Esophagus muscularis mucosa (tissue), 4 donors: Measurements from ENCODE around the gene DBP. TPM values are rescaled to one million over a fixed set of nuclear protein-coding genes. Genes with fewer than 3 reads are reported as not detected.

Experiments
- DNase-seq: peaks from one replicate; pipeline ENCODE4 v3.0.0-alpha.2; 2017; ENCODE audit errors: extremely low spot score
- H3K27ac ChIP-seq, 4 donors: fragments of 200-600 bp; sonication (generic); replicated peaks in 1 of 4; 1 replicate in 3 of 4; 2 replicates in 1 of 4; pipeline ENCODE4 v1.5.1; 2016 to 2019; ENCODE audit warnings: mild to moderate bottlenecking in 1 of 4
- H3K27me3 ChIP-seq, 4 donors: fragments of 200-600 bp; sonication (generic); one replicate each; pipeline versions ENCODE4 v1.5.1 to v1.6.0; 2016 to 2019
- H3K36me3 ChIP-seq, 4 donors: fragments of 200-600 bp; sonication (generic); one replicate each; pipeline ENCODE4 v1.5.1; 2016 to 2019
- H3K4me1 ChIP-seq, 4 donors: fragments of 200-600 bp; sonication (generic); one replicate each; pipeline ENCODE4 v1.5.1; 2016 to 2019
- H3K4me3 ChIP-seq, 4 donors: fragments of 200-600 bp; sonication (generic); 1 replicate in 2 of 4; 2 replicates in 2 of 4; pipeline ENCODE4 v1.5.1; 2016 to 2019; ENCODE audit warnings: mild to moderate bottlenecking in 4 of 4, moderate library complexity in 1 of 4
- H3K9me3 ChIP-seq, 4 donors: fragments of 200-600 bp; sonication (generic); 1 replicate in 3 of 4; 2 replicates in 1 of 4; pipeline ENCODE4 v1.5.1; 2016 to 2019
- CTCF ChIP-seq, 3 experiments: fragments of 200-600 bp in 2 of 3; fragments of 450-650 bp in 1 of 3; sonication (generic) in 2 of 3; IDR thresholded peaks; one replicate each; pipeline ENCODE4 v1.5.1; 2017 to 2019; ENCODE audit warnings: antibody characterized with exemption in 3 of 3, mild to moderate bottlenecking in 2 of 3, moderate library complexity in 1 of 3
- EP300 ChIP-seq: sonication (generic); formaldehyde crosslinking; IDR thresholded peaks from one replicate; pipeline ENCODE4 v1.6.1; 2017; ENCODE audit warnings: antibody characterized with exemption
- POLR2A ChIP-seq: fragments of 450-650 bp; IDR thresholded peaks from one replicate; pipeline ENCODE4 v1.6.1; 2017; ENCODE audit warnings: antibody characterized with exemption, moderate library complexity, mild to moderate bottlenecking, low read depth
- POLR2AphosphoS5 ChIP-seq, 2 donors: sonication (generic); formaldehyde crosslinking; IDR thresholded peaks; one replicate each; pipeline ENCODE4 v1.6.1; 2017; ENCODE audit warnings: antibody characterized with exemption in 2 of 2
- WGBS: methylation state at CpG from one replicate; pipeline ENCODE4 v1.1.5; 2018; 5-methylcytosine and 5-hydroxymethylcytosine counted together
- intact Hi-C: fragments of 100-400 bp; cut with DNase I; formaldehyde crosslinking; loops from one replicate; pipeline ENCODE4 v1.15.1; 2023
- total RNA-seq, 4 donors: library from RNA; depleted of rRNA; stranded (reverse); fragments of >200 nt; gene quantifications; one replicate each; pipeline versions ENCODE4 v1.1.0 to v1.2.1, GENCODE V29; 2016

The DBP gene
- total RNA-seq, 4 donors from 2014 or later, result 3.0 to 9.3 (median 7.2) TPM

DNA sequence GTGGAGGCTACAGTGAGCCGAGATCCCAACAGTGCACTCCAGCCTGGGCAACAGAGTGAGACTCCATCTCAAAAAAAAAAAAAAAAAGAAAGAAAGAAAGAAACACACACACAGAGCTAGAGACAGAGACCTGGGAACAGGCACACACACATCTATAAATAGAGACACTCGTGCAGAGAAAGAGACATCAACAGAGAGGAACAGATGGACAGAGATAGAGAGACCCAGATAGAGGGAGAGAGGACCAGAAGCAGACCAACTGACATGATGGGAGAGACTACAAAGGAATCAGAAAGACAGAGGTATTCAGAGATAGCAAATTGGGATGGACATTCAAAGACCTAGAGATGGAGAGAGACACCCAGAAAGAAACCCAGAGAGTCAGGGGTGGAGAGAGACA lies 11.0 kb upstream of the DBP start:
- no peaks in the 10 kb centered on the region for H3K9me3 ChIP-seq
- H3K27ac ChIP-seq, result no peak overlapping the region
- H3K4me1 ChIP-seq, result peaks cover 17 to 29% (median 26%) of the 10 kb centered on the region in 4 donors
- H3K4me3 ChIP-seq, result no peak overlapping the region
- no peaks in the 10 kb centered on the region for H3K27me3 ChIP-seq
- intact Hi-C loops, result loop anchor here (10.0 kb wide), 2 partner anchors 147 to 197 kb away; no protein-coding TSS in a partner anchor
- WGBS, result 72% methylated on average over 2 of the region's 2 CpGs
- H3K36me3 ChIP-seq, result no peaks in the 10 kb centered on the region
- TF ChIP-seq POLR2AphosphoS5 (IDR thresholded peaks at IDR 0.05) (no peak), CTCF (IDR thresholded peaks at IDR 0.05) (no peak), EP300 (no peak), POLR2A (no peak)
- no peak for DNase-seq

DNA sequence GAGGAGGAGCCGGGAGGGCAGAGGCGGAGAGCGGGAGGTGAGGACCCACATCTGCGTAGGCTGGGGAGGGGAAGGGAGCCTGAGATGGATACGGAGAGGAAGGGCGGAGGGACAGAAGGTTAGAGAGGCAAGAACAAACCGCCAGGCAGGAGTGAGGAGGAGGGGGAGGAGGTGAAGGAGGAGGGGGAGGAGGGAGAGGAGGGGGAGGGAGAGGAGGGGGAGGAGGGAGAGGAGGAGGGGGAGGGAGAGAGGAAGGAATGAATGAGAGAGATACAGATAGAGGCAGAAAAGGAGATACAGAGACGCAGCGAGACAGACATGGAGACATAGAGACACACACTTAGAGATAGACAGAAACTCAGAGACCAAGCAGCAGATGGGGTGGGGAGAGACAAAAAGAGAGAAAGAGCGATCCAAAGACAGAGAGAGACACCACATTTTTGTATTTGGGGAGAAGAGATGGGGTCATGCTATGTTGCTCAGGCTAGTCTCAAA lies 9.6 kb upstream of the DBP start:
- Histone ChIP-seq H3K4me1 (peaks cover 17 to 29% (median 26%) of the 10 kb centered on the region in 4 donors), H3K27ac (peak overlapping the region; percentile 89 to 94 (median 91)), H3K4me3 (peak overlapping the region; percentile 63 to 73 (median 67)), H3K9me3 (no peaks in the 10 kb centered on the region), H3K36me3 (no peaks in the 10 kb centered on the region), H3K27me3 (no peaks in the 10 kb centered on the region)
- 9% methylated on average over 10 of the region's 10 CpGs for WGBS
- intact Hi-C loops, result loop anchor here (10.0 kb wide), 2 partner anchors 148 to 198 kb away; no protein-coding TSS in a partner anchor
- no peak for DNase-seq
- TF ChIP-seq EP300 (no peak), CTCF (IDR thresholded peaks at IDR 0.05) (no peak)

DNA sequence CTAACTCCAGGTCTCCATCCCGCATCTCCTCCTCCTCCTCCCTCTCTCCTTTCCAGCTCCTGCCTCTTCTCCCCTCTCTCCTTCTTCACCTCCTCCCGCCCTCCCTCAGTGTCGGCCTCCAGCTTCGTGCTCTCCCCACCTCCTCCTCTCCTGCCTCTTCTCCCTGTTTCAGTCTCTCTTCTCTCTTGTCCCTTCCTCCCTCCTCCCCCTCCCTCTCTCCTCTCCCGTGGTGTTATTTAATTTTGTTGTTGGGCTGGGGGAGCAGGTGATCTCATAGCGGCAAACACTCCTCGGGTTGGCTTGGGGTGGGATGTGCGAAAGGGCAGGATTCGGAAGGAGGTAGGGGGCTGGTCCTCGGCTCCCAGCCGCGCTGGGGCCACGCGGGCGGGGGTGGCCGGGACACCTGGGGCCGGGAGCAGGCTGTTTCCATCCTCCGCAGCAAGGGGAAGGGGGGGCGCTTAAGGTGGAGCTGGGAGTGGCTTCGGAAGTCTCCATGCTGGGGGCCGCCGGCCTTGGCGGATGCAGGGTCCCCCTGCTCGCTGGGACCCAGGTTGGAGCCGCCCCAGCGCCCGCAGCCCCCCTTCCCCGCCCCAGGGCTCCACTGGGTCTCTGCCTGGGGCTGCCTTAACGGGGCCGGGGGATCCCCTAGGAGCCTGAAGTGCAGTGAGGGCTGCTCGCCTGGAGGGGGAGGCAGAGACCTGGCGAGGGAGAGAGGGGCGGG lies 9.0 kb upstream of the DBP start, which contains the start of gene CA11:
TSS of gene CA11 (minus strand) at position 187 of the 721 bp plus-strand sequence. CDS start 555 bp downstream, outside the sequence.
- Histone ChIP-seq H3K4me3 (peak within 1 kb of the TSS; percentile 63 to 73 (median 67)), H3K4me1 (peaks cover 17 to 29% (median 26%) of the 10 kb centered on the region in 4 donors), H3K36me3 (no peaks in the 10 kb centered on the region), H3K9me3 (no peaks in the 10 kb centered on the region), H3K27me3 (no peaks in the 10 kb centered on the region), H3K27ac (peak within 1 kb of the TSS; percentile 89 to 94 (median 91))
- WGBS, result 1% methylated on average over 25 of the region's 33 CpGs
- DNase-seq, result no peak
- TF ChIP-seq POLR2A (no peak), CTCF (IDR thresholded peaks at IDR 0.05) (peak; percentile 92 to 98 (median 96)), POLR2AphosphoS5 (IDR thresholded peaks at IDR 0.05) (peak; percentile 51 to 64), EP300 (no peak)
- intact Hi-C loops, result loop anchor here (10.0 kb wide), 2 partner anchors 149 to 199 kb away; no protein-coding TSS in a partner anchor

DNA sequence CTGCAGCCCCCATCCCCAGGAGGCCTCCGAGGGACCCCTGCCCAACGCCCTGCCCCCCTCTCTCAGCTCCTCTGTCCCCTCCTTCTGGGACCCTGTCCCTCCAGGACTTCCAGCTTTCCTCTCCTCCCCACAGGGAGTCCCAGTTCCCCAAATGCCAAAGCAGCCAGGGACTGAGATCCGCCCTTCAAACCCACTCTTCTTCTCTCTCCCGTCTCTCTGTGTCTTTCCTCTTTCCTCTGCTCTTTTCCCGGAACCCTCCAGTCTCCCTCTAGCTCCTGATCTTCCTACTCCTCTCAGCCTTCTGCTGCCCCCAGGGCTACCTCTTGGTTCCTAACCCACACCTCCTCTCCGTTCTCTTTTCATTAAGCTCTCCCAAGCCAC lies 8.4 kb upstream of the DBP start:
- Histone ChIP-seq H3K9me3 (no peaks in the 10 kb centered on the region), H3K27ac (peak overlapping the region; percentile 89 to 94 (median 91)), H3K4me3 (peak overlapping the region; percentile 63 to 73 (median 67)), H3K36me3 (no peaks in the 10 kb centered on the region), H3K4me1 (peaks cover 17 to 29% (median 26%) of the 10 kb centered on the region in 4 donors), H3K27me3 (no peaks in the 10 kb centered on the region)
- 0% methylated on average over 6 of the region's 6 CpGs for WGBS
- TF ChIP-seq EP300, result no peak
- no peak for TF ChIP-seq CTCF (IDR thresholded peaks at IDR 0.05)
- no peak for TF ChIP-seq POLR2AphosphoS5 (IDR thresholded peaks at IDR 0.05)
- TF ChIP-seq POLR2A, result no peak
- DNase-seq, result no peak
- intact Hi-C loops, result loop anchor here (10.0 kb wide), 2 partner anchors 149 to 199 kb away; no protein-coding TSS in a partner anchor
